Fibroblast of lung (primary cell): Measurements from ENCODE around the gene TBC1D8. TPM values are rescaled to one million over a fixed set of nuclear protein-coding genes. Genes with fewer than 3 reads are reported as not detected.

Source experiments
- DNase-seq, 2 donors: peaks; one replicate each; pipeline versions ENCODE4 v3.0.0 to v3.0.0-alpha.2; 2010; ENCODE audit warnings: low read depth in 2 of 2
- H2AFZ ChIP-seq: 2 replicates; pipeline ENCODE4 v1.5.1; 2012; ENCODE audit warnings: low read length, control low read depth, inconsistent platforms
- H3K27ac ChIP-seq: 2 replicates; pipeline ENCODE4 v1.5.1; 2011; ENCODE audit warnings: low read length, control low read depth; ENCODE audit not compliant: insufficient read depth
- H3K27me3 ChIP-seq: 2 replicates; pipeline ENCODE4 v1.5.1; 2011; ENCODE audit warnings: mild to moderate bottlenecking, low read length; ENCODE audit not compliant: control insufficient read depth, insufficient read depth
- H3K36me3 ChIP-seq: 2 replicates; pipeline ENCODE4 v1.5.1; 2011; ENCODE audit warnings: low read length; ENCODE audit not compliant: control insufficient read depth, insufficient read depth
- H3K4me1 ChIP-seq: 2 replicates; pipeline ENCODE4 v1.5.1; 2011; ENCODE audit warnings: low read length; ENCODE audit not compliant: control insufficient read depth, insufficient read depth; ENCODE audit errors: extremely low read depth
- H3K4me2 ChIP-seq: 2 replicates; pipeline ENCODE4 v1.5.1; 2011; ENCODE audit warnings: low read length, control low read depth; ENCODE audit not compliant: insufficient read depth; ENCODE audit errors: extremely low read depth
- H3K4me3 ChIP-seq, 4 experiments: fragments of 200-600 bp in 1 of 4; sonication (generic) in 1 of 4; replicated peaks in 1 of 4; 2 replicates each; pipeline ENCODE4 v1.5.1; 2011 to 2016; ENCODE audit warnings: low read length in 4 of 4, low read depth in 3 of 4, mild to moderate bottlenecking in 3 of 4, control low read depth in 2 of 4, inconsistent platforms in 1 of 4, mixed read lengths in 1 of 4; ENCODE audit not compliant: insufficient read depth in 1 of 4; ENCODE audit errors: control extremely low read depth in 1 of 4
- H3K79me2 ChIP-seq: 2 replicates; pipeline ENCODE4 v1.5.1; 2012; ENCODE audit warnings: mild to moderate bottlenecking, low read length, inconsistent platforms; ENCODE audit not compliant: control insufficient read depth, insufficient read depth
- H3K9ac ChIP-seq: 2 replicates; pipeline ENCODE4 v1.5.1; 2011; ENCODE audit warnings: mild to moderate bottlenecking, low read length, control low read depth; ENCODE audit not compliant: insufficient read depth
- H3K9me3 ChIP-seq: 2 replicates; pipeline ENCODE4 v1.5.1; 2012; ENCODE audit warnings: low read depth, low read length; ENCODE audit not compliant: control insufficient read depth, insufficient read depth
- H4K20me1 ChIP-seq: 2 replicates; pipeline ENCODE4 v1.5.1; 2011; ENCODE audit warnings: low read length; ENCODE audit not compliant: control insufficient read depth, insufficient read depth; ENCODE audit errors: extremely low read depth
- CTCF ChIP-seq, 2 donors: IDR thresholded peaks in 1 of 2; conservative IDR thresholded peaks in 1 of 2; 1 replicate in 1 of 2; 2 replicates in 1 of 2; pipeline ENCODE4 v1.5.1; 2011 to 2012; ENCODE audit warnings: low read length in 2 of 2, control low read depth in 1 of 2, inconsistent platforms in 1 of 2, low read depth in 1 of 2, mild to moderate bottlenecking in 1 of 2
- EZH2 ChIP-seq: IDR thresholded peaks from 2 replicates; pipeline ENCODE4 v1.5.1; 2012; ENCODE audit warnings: low read length, control low read depth, mild to moderate bottlenecking; ENCODE audit errors: missing control alignments
- polyA plus RNA-seq, 2 donors: library from polyadenylated mRNA; depleted of rRNA in 1 of 2; stranded (reverse) in 1 of 2; unstranded in 1 of 2; fragments of >200 nt; gene quantifications; 2 replicates each; pipeline ENCODE4 v1.2.1, GENCODE V29; 2011 to 2012; ENCODE audit warnings: missing spikeins in 1 of 2
- total RNA-seq: library from RNA; depleted of rRNA; stranded (reverse); fragments of >200 nt; gene quantifications from 2 replicates; pipeline ENCODE4 v1.2.1, GENCODE V29; 2014

TBC1D8 gene
- total and polyA plus RNA-seq, 2 donors (not counting 1 experiment from before 2014, with no cell fraction given) = 3.8 to 5.4 TPM

GRCh38 chr2:101096619-101097142, 54.5 kb downstream of the TBC1D8 start:
- no peak overlapping the region for H3K4me3 ChIP-seq
- H3K27ac ChIP-seq = no peak overlapping the region
- H3K9ac ChIP-seq = no peak overlapping the region
- no peak overlapping the region for H3K4me2 ChIP-seq
- H4K20me1 ChIP-seq = no peaks in the 10 kb centered on the region
- no peaks in the 10 kb centered on the region for H3K79me2 ChIP-seq
- no peak overlapping the region for H2AFZ ChIP-seq
- no peaks in the 10 kb centered on the region for H3K36me3 ChIP-seq
- TF ChIP-seq EZH2 (no peak), CTCF (conservative IDR thresholded peaks at IDR 0.05 in 1 of 2, IDR thresholded peaks at IDR 0.05 in 1 of 2; ENCODE audit: low read depth in 1 of 2, low read length in 2 of 2) (no peak)
- H3K4me1 ChIP-seq = no peaks in the 10 kb centered on the region
- H3K9me3 ChIP-seq = no peaks in the 10 kb centered on the region
- H3K27me3 ChIP-seq = no peaks in the 10 kb centered on the region
- no peak for DNase-seq

- H4K20me1 ChIP-seq = no peaks in the 10 kb centered on the region
- no peaks in the 10 kb centered on the region for H3K4me1 ChIP-seq
- H3K27ac ChIP-seq = no peak overlapping the region
- H3K4me3 ChIP-seq = no peak overlapping the region
- H3K9ac ChIP-seq = no peak overlapping the region
- TF ChIP-seq EZH2 (no peak), CTCF (conservative IDR thresholded peaks at IDR 0.05 in 1 of 2, IDR thresholded peaks at IDR 0.05 in 1 of 2; ENCODE audit: low read depth in 1 of 2, low read length in 2 of 2) (no peak)
- DNase-seq = no peak
- H3K9me3 ChIP-seq = no peaks in the 10 kb centered on the region
- H3K79me2 ChIP-seq = no peaks in the 10 kb centered on the region
- H3K27me3 ChIP-seq = no peaks in the 10 kb centered on the region
- no peak overlapping the region for H2AFZ ChIP-seq
- no peak overlapping the region for H3K4me2 ChIP-seq
- H3K36me3 ChIP-seq = no peaks in the 10 kb centered on the region
Observed at GRCh38 chr2:101094351-101094750, 56.8 kb downstream of the TBC1D8 start.

- no peak for DNase-seq
- Histone ChIP-seq H3K27me3 (no peaks in the 10 kb centered on the region), H3K4me3 (no peak overlapping the region), H3K4me2 (no peak overlapping the region), H2AFZ (no peak overlapping the region), H3K9me3 (no peaks in the 10 kb centered on the region), H3K36me3 (no peaks in the 10 kb centered on the region), H4K20me1 (no peaks in the 10 kb centered on the region), H3K4me1 (no peaks in the 10 kb centered on the region), H3K9ac (no peak overlapping the region), H3K27ac (no peak overlapping the region), H3K79me2 (no peaks in the 10 kb centered on the region)
- TF ChIP-seq CTCF (conservative IDR thresholded peaks at IDR 0.05 in 1 of 2, IDR thresholded peaks at IDR 0.05 in 1 of 2; ENCODE audit: low read depth in 1 of 2, low read length in 2 of 2) (no peak), EZH2 (no peak)
Observed at GRCh38 chr2:101089942-101090799, 61.0 kb downstream of the TBC1D8 start.
